ENCODE measurements around the gene NCS1. TPM values are rescaled to one million over a fixed set of nuclear protein-coding genes. Genes with fewer than 3 reads are reported as not detected.

The NCS1 gene
- total RNA-seq, 1 experiment from 2014 or later, result 27.8 TPM

- intact Hi-C loops (cut with micrococcal nuclease), result no loop called here
- Mint-ChIP-seq H3K9me3 (ENCODE audit: unreplicated experiment) (no peaks in the 10 kb centered on the region), H3K4me1 (ENCODE audit: insufficient read depth, unreplicated experiment) (no peaks in the 10 kb centered on the region), H3K27ac (ENCODE audit: low read depth, unreplicated experiment) (no peak overlapping the region), H3K36me3 (ENCODE audit: insufficient read depth, unreplicated experiment) (no peaks in the 10 kb centered on the region), H3K27me3 (ENCODE audit: insufficient read depth, unreplicated experiment) (peaks cover 70% of the 10 kb centered on the region), H3K4me3 (ENCODE audit: unreplicated experiment) (no peak overlapping the region)
- DNase-seq (ENCODE audit: unreplicated experiment), result no peak
- no peak for TF ChIP-seq CTCF (IDR thresholded peaks at IDR 0.05; ENCODE audit: unreplicated experiment)
- ChIA-PET CTCF (interaction anchor here (0.6 to 1.3 kb wide), 4 partner anchors 10 to 1959 kb away, joined by 3 to 4 read pairs (median 4); no protein-coding TSS in a partner anchor), POLR2A (no interaction called here)
- BruUV-seq (replicated peaks), result no TSS peak
Observed at GRCh38 chr9:130259044-130259443, 86.8 kb downstream of the NCS1 start.

GRCh38 chr9:130260816-130261765 lies 88.9 kb downstream of the NCS1 start:
- no peak for TF ChIP-seq CTCF (IDR thresholded peaks at IDR 0.05; ENCODE audit: unreplicated experiment)

GRCh38 chr9:130262061-130262745 lies 90.0 kb downstream of the NCS1 start:
- CTCF ChIA-PET, result interaction anchor here (1.4 kb wide), 1 partner anchor 18 kb away, joined by 3 read pairs; no protein-coding TSS in a partner anchor
- TF ChIP-seq CTCF (IDR thresholded peaks at IDR 0.05; ENCODE audit: unreplicated experiment), result no peak

More at GRCh38 chr9:130260816-130261765, 88.9 kb downstream of the NCS1 start:
- POLR2A ChIA-PET, result no interaction called here
- Mint-ChIP-seq H3K27me3 (ENCODE audit: insufficient read depth, unreplicated experiment) (peaks cover 89% of the 10 kb centered on the region), H3K27ac (ENCODE audit: low read depth, unreplicated experiment) (no peak overlapping the region), H3K36me3 (ENCODE audit: insufficient read depth, unreplicated experiment) (no peaks in the 10 kb centered on the region), H3K9me3 (ENCODE audit: unreplicated experiment) (no peaks in the 10 kb centered on the region), H3K4me3 (ENCODE audit: unreplicated experiment) (no peak overlapping the region), H3K4me1 (ENCODE audit: insufficient read depth, unreplicated experiment) (no peaks in the 10 kb centered on the region)
- no peak for DNase-seq (ENCODE audit: unreplicated experiment)
- BruUV-seq (replicated peaks), result no TSS peak
- intact Hi-C loops (cut with micrococcal nuclease), result no loop called here
- CTCF ChIA-PET, result interaction anchor here (1.4 kb wide), 1 partner anchor 17 kb away, joined by 3 read pairs; no protein-coding TSS in a partner anchor

GRCh38 chr9:130262771-130263170 lies 90.6 kb downstream of the NCS1 start:
- POLR2A ChIA-PET, result no interaction called here
- CTCF ChIA-PET, result interaction anchor here (0.6 to 1.3 kb wide), 2 partner anchors 19 to 423 kb away, joined by 4 read pairs; no protein-coding TSS in a partner anchor
- Mint-ChIP-seq H3K27ac (ENCODE audit: low read depth, unreplicated experiment) (no peak overlapping the region), H3K4me1 (ENCODE audit: insufficient read depth, unreplicated experiment) (no peaks in the 10 kb centered on the region), H3K9me3 (ENCODE audit: unreplicated experiment) (no peaks in the 10 kb centered on the region), H3K36me3 (ENCODE audit: insufficient read depth, unreplicated experiment) (no peaks in the 10 kb centered on the region), H3K27me3 (ENCODE audit: insufficient read depth, unreplicated experiment) (peaks cover 95% of the 10 kb centered on the region), H3K4me3 (ENCODE audit: unreplicated experiment) (no peak overlapping the region)
- intact Hi-C loops (cut with micrococcal nuclease), result no loop called here
- TF ChIP-seq CTCF (IDR thresholded peaks at IDR 0.05; ENCODE audit: unreplicated experiment), result no peak
- DNase-seq (ENCODE audit: unreplicated experiment), result no peak
- BruUV-seq (replicated peaks), result no TSS peak

More at GRCh38 chr9:130262061-130262745, 90.0 kb downstream of the NCS1 start:
- Mint-ChIP-seq H3K36me3 (ENCODE audit: insufficient read depth, unreplicated experiment) (no peaks in the 10 kb centered on the region), H3K9me3 (ENCODE audit: unreplicated experiment) (no peaks in the 10 kb centered on the region), H3K4me3 (ENCODE audit: unreplicated experiment) (no peak overlapping the region), H3K27me3 (ENCODE audit: insufficient read depth, unreplicated experiment) (peaks cover 95% of the 10 kb centered on the region), H3K4me1 (ENCODE audit: insufficient read depth, unreplicated experiment) (no peaks in the 10 kb centered on the region), H3K27ac (ENCODE audit: low read depth, unreplicated experiment) (no peak overlapping the region)
- no TSS peak for BruUV-seq (replicated peaks)
- no peak for DNase-seq (ENCODE audit: unreplicated experiment)
- POLR2A ChIA-PET, result no interaction called here
- intact Hi-C loops (cut with micrococcal nuclease), result no loop called here
